Measurements from ENCODE around the gene TMEM40.
"Not testable (repeated sequence)": the region's sequence is repeated elsewhere in the genome, so short reads cannot be mapped to it uniquely, and the experiment has no call there.

Gene TMEM40

GRCh38 chr3:12759097-12759679 lies at the start of gene TMEM40:
TSS of gene TMEM40 (minus strand) at chr3:12759259. CDS start at chr3:12749832, 9,427 bp downstream.
- no peak for DNase-seq

GRCh38 chr3:12808587-12808986 lies 49.5 kb upstream of the TMEM40 start:
- no peak for DNase-seq

GRCh38 chr3:12807601-12808359 lies 48.7 kb upstream of the TMEM40 start:
- DNase-seq: no peak

- no peak for DNase-seq
These were observed 48.0 kb upstream of the TMEM40 start for GRCh38 chr3:12807066-12807465.

- DNase-seq: no peak
These were observed 44.3 kb upstream of the TMEM40 start for GRCh38 chr3:12803371-12803770.

- DNase-seq: no peak
These were observed 40.7 kb upstream of the TMEM40 start for GRCh38 chr3:12799525-12800440.

GRCh38 chr3:12798559-12799179 lies 39.6 kb upstream of the TMEM40 start:
- no peak for DNase-seq

GRCh38 chr3:12797892-12798558 lies 39.0 kb upstream of the TMEM40 start:
- no peak for DNase-seq

GRCh38 chr3:12797124-12797891 lies 38.2 kb upstream of the TMEM40 start:
- DNase-seq: no peak

- DNase-seq: peak; percentile 37
These were observed 37.4 kb upstream of the TMEM40 start, which contains the start of gene CAND2 for GRCh38 chr3:12796171-12797123. TSS of gene CAND2 (plus strand) at chr3:12796680. CDS start at chr3:12796721, 41 bp downstream.

GRCh38 chr3:12793701-12794100 lies 34.6 kb upstream of the TMEM40 start:
- DNase-seq: no peak

GRCh38 chr3:12791430-12791829 lies 32.4 kb upstream of the TMEM40 start:
- no peak for DNase-seq

GRCh38 chr3:12787967-12788690 lies 29.1 kb upstream of the TMEM40 start:
- DNase-seq: not testable (repeated sequence)

- DNase-seq: peak; percentile 6
These were observed 28.3 kb upstream of the TMEM40 start for GRCh38 chr3:12787346-12787745.

- DNase-seq: no peak
These were observed 26.0 kb upstream of the TMEM40 start for GRCh38 chr3:12785096-12785495.

GRCh38 chr3:12782172-12782815 lies 23.2 kb upstream of the TMEM40 start:
- no peak for DNase-seq

- DNase-seq: no peak
These were observed 21.7 kb upstream of the TMEM40 start for GRCh38 chr3:12780751-12781150.

- DNase-seq: no peak
These were observed 18.1 kb upstream of the TMEM40 start for GRCh38 chr3:12777171-12777570.

- DNase-seq: not testable (repeated sequence)
These were observed 16.9 kb upstream of the TMEM40 start for GRCh38 chr3:12775970-12776369.

Data from NCI-H1105 (cell line).